Colon (tissue), 2 donors: ENCODE results near the gene ZNF667.

Source experiments
- FAIRE-seq: peaks from 2 replicates; lab custom pipeline; 2012; peaks lifted over from hg19 to GRCh38; lab: Jason Lieb, UNC
- donor health status: control.
- donor health status: control.

ZNF667 gene

GRCh38 chr19:56476651-56477428 lies at the start of gene ZNF667:
TSS of gene ZNF667 (minus strand) at chr19:56477345. CDS start at chr19:56462370, 14,975 bp downstream.
- FAIRE-seq: no peak

GRCh38 chr19:56525214-56525860 lies 48.2 kb upstream of the ZNF667 start:
- no peak for FAIRE-seq

DNA sequence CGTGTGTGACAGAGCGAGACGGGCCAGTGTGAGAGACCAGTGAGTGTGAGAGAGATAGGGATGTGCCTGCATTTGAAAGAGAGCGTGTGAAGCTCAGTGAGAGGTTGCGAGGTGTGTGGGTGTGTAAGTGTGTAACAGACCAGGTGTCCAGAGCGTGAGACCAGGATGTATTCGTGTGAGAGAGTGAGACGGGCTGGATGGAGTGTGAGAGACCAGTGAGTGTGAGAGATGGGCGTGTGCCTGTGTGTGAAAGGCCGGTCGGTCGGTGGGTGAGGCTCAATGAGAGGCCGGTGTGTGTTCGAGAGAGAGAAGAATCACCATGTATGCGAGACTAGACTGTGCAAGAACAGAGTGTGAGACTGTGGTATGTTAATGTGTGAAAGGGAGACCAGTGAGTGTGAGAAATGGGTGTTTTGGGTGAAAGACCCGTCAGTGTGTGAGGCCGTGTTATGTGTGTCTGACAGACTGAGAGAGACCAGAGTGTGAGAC lies 31.2 kb upstream of the ZNF667 start:
- FAIRE-seq: no peak

DNA sequence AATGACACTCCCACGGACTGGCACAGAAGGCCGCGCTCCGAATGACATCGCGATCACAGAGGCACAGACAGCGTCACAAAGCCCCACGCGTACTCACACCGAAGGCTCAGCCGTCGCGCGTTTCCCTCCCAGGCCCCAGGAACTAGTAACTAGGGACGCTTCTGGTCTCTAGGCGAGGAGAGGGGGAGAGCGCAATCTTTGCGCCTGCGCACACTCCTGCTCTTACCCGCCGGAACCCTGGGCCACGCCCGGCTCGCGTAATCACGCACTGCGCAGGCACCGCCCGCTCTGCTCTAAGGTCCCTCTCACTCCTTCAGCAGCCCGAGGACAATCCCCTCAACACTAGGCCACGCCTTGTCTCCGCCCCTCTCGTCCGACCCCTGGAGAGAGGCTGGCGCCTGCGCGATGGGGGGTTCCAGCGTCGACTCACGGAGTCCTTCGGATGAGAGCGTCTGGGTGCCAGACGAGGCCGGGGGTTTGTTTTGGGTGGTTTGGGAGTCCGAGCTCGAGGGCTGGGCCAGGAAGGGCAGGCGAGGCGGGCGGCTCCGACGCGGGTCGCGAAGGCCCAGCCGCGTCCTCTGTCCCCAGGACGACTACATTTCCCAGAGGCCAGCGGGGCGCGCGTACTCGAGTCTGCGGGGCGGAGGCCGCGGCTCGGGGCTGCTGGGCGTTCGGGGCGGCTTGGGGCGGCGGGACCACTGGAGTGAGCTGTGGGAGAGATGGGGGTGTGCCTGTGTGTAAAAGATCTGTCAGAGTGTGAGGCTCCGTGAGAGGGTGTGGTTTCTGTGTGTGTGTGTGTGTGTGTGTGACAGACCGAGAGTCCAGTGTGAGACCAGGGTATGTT lies 30.5 kb upstream of the ZNF667 start, which contains the start of gene ZNF471:
ZNF471 (plus strand) TSS at position 410 of the 844 bp plus-strand sequence. CDS start 3,717 bp downstream, outside the sequence.
- no peak for FAIRE-seq

GRCh38 chr19:56504581-56504980 lies 27.4 kb upstream of the ZNF667 start:
- no peak for FAIRE-seq

- no peak for FAIRE-seq
Measured at GRCh38 chr19:56491399-56491798, 14.3 kb upstream of the ZNF667 start.

DNA sequence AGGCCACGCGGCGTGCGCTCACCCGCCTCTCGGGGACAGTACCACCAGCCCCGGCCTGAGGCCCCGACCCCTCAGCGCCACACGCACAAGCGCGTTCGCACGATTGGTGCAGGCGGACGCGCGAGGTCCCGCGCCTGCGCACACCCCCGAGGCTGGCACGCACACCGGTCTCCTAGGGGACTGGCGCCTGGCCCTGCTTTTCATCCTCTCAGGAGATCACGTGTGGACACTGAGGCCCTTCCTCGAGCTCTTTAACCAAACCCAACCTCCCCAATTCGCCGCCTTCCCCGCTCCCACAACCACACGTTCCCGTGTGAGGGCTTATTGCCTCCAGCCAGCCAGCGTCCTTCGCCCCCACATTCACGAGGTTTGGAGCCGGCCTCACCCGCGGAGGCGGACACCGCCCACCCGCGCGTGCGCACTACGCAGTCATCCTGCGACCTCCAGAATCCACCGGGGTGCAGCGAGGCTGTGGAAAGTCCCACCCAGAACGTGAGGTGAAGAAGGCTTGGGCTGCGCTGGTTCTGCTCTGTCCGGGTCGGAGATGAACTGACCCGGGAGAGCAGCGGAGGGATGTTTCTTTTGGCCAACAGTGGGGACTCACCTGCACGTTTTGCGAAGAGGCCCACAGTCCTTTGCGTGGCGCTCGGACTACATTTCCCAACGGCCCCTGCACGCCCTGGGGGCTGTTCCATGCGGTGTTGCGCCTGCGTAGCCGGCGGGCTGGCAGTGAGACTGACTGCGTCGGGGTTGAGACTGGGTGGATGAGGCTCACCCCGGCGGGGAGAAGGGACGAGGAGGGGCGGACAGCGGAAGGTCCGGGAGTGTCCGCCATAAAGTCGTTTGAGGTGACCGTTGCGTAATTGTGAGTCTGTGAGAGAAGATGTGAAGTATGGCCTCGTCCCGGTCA lies 539 bp upstream of the ZNF667 start:
- no peak for FAIRE-seq

DNA sequence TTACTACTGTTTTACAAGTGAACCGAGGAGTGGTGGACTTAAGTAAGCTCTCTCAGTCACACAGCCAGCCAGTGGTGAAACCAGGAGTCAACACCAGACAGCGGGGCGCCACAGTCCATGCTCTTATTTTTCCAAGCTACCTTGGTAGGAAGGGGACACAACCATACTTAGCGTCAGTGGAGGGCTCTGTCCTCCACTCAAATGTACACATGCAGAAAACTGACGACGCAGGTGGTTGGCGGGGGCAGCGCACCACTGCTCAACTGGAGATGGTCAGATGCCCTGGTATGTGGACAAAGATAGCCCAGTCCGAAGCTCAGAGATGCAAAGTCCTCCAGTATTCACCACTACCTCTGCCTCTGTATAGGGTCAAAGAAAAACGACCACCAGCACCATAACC lies 1.1 kb downstream of the ZNF667 start:
- FAIRE-seq: no peak

DNA sequence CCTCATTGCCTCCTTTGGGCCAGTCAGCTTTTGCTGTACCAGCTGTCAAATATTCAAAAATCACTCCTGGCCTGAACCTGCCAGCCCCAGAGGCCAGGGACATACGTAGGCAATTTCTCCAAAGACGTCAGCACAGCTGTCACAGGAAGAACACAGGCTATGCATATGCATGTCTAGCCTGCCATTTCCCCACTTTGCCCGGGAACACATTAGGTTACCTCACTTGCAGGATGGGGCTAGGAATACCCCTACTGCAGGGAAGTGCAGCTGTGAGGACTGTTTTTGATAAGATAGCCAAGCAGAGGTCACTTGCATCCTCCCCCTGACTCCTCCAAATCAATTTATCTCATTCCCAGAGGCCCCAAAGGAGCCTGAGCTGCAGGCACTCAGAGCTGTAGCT lies 2.8 kb downstream of the ZNF667 start:
- no peak for FAIRE-seq

DNA sequence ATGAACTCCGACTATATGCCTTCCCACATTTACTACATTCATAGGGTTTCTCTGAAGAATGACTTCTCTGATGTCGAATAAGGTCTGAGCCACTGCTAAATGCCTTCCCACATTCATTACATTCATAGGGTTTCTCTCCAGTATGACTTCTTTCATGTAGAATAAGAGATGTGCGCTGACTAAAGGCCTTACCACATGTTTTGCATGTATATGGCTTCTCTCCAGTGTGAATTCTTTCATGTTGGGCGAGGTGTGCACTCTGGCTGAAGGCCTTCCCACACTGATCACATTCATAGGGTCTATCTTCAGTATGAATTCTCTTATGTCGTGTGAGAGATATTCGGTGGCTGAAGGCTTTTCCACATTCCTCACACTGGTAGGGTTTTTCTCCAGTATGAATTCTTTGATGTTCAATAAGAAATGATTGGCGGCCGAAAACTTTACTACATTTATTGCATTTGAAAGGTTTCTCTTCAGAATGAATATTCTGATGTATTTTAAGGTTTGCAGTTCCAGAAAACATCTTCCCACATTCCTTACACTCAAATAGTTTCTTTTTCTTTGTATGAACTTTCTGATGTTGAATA lies 35.8 kb downstream of the ZNF667 start:
- FAIRE-seq: no peak

DNA sequence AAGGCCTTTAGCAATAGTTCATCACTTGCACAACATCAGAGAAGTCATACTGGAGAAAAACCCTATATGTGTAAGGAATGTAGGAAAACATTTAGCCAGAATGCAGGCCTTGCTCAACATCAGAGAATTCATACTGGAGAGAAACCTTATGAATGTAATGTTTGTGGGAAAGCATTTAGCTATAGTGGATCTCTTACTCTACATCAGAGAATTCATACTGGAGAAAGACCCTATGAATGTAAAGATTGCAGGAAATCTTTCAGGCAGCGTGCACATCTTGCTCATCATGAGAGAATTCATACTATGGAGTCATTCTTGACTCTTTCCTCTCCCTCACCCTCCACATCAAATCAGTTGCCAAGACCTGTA lies 53.2 kb downstream of the ZNF667 start:
- no peak for FAIRE-seq

- no peak for FAIRE-seq
Measured at GRCh38 chr19:56423276-56423984, 53.7 kb downstream of the ZNF667 start.

DNA sequence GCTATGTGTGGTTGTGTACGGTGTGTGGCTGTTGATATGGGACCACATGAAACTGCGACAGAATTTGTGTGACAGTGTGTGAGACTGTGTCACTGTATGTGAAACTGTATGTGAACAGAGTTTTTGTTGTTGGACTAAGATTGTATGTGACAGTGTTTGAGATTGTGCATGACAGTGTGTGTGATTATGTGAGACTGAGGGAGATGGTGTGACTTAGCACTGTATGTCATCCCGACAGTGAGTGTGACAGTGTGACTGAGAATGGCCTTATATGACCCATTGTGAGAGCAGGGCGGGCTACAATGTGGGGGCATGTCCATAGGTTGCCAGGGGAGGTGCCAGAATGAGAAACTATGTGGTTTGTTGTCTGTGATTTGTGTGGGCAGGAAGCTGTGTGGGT lies 72.1 kb downstream of the ZNF667 start:
- no peak for FAIRE-seq

DNA sequence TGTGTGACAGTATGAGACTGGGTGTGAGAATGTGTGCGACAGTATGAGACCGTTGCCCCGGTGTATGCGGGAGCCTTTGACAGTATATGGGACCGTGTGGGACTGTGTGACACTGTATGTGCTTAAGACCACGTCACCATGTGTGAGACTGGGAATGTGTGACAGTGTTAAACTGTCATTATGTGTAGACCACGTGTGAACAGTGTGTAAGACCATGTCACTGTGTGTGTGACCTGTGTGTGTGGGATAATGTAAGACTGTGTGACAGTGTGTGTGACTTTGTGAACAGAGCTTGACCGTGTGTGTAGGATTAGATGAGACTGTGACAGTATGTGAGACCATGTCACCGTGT lies 72.5 kb downstream of the ZNF667 start:
- no peak for FAIRE-seq

GRCh38 chr19:56403764-56404704 lies 73.1 kb downstream of the ZNF667 start, which contains the start of gene ZNF583:
TSS of gene ZNF583 (plus strand) at chr19:56404332. CDS start at chr19:56407115, 2,783 bp downstream.
- FAIRE-seq: no peak

DNA sequence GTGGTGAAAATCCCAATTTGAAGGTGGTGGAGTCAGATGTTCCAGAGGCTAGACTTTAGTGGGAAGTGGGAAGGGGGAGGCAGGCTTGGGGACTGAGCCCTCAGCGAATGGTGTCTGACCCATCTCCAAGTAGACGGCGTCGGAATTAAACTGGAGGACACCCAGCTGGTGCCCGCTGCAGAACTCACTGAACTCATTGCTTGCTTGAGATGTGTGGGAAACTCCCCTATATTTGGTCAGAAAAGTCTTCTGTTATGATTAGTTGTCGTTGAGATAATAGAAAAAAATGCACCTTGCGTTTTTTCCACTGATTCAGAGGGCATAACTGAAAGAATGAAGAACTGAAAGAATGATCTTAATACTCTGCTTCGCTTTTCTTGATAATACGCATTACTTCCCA lies 73.9 kb downstream of the ZNF667 start:
- FAIRE-seq: no peak

- no peak for FAIRE-seq
Measured at GRCh38 chr19:56400485-56400884, 76.7 kb downstream of the ZNF667 start.

DNA sequence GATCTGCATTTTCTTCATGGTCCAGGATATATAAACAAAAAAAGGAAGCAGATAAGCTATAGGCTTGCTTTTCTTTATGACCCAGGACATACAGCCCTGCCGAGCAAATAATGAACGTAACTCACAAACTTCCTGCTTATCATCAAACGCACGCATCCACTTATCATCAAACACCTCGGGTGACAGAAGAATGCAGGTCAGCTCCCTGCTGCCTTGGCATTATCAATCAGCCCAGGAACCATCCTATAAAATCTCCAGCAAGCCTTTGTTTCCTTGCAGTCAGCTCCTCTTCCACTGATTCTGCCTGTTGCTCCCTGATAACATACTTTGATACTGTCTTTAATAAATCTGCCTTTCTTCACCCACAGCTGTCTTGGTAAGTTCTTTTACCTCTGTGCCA lies 78.3 kb downstream of the ZNF667 start:
- FAIRE-seq: no peak
